Right lobe of liver (tissue), 6 donors: ENCODE measurements around the gene TENM3. TPM values are rescaled to one million over a fixed set of nuclear protein-coding genes. Genes with fewer than 3 reads are reported as not detected.

Experiments
- ATAC-seq, 4 donors: fragments of 200-7000 bp; cut with Tn5 transposase; one replicate each; pipeline ENCODE4 v1.9.1; 2020; ENCODE audit warnings: mild to moderate bottlenecking in 4 of 4, moderate library complexity in 4 of 4
- DNase-seq, 3 donors: peaks; one replicate each; pipeline ENCODE4 v3.0.0-alpha.2; 2020
- H3K27ac ChIP-seq, 3 donors: fragments of 200-600 bp; one replicate each; pipeline ENCODE4 v1.8.0; 2022
- H3K27me3 ChIP-seq, 2 donors: fragments of 200-600 bp; one replicate each; pipeline ENCODE4 v1.8.0; 2022
- H3K36me3 ChIP-seq, 4 donors: fragments of 200-600 bp; sonication (generic) in 1 of 4; one replicate each; pipeline versions ENCODE4 v1.5.1 to v1.8.0; 2017 to 2022; ENCODE audit warnings: control low read depth in 1 of 4
- H3K4me1 ChIP-seq, 4 donors: fragments of 200-600 bp; sonication (generic) in 1 of 4; one replicate each; pipeline versions ENCODE4 v1.5.1 to v1.8.0; 2017 to 2022; ENCODE audit warnings: control low read depth in 1 of 4
- H3K4me3 ChIP-seq, 3 donors: fragments of 200-600 bp; one replicate each; pipeline ENCODE4 v1.8.0; 2022
- H3K9me3 ChIP-seq, 4 donors: fragments of 200-600 bp; sonication (generic) in 1 of 4; one replicate each; pipeline versions ENCODE4 v1.5.1 to v1.8.0; 2017 to 2022; ENCODE audit warnings: control low read depth in 1 of 4
- POLR2A ChIP-seq: fragments of 450-650 bp; IDR thresholded peaks from one replicate; pipeline ENCODE4 v1.6.1; 2017; ENCODE audit warnings: antibody characterized with exemption, mild to moderate bottlenecking
- WGBS: methylation state at CpG from one replicate; pipeline ENCODE4 v1.1.6; 2018; ENCODE audit warnings: low coverage, low lambda C conversion rate; ENCODE audit not compliant: insufficient coverage; ENCODE audit errors: missing lambda C conversion rate; 5-methylcytosine and 5-hydroxymethylcytosine counted together
- intact Hi-C, 2 donors: fragments of 100-400 bp; cut with DNase I; formaldehyde crosslinking; loops; one replicate each; pipeline versions ENCODE4 v1.11.2 to v1.14.1; 2022
- total RNA-seq, 6 experiments: library from RNA; depleted of rRNA in 2 of 6; stranded (reverse); fragments of >200 nt in 2 of 6; fragmentation: NEBNext Ultra II Directional in 3 of 6; extraction: Animal tissue kit (Norgen Biotek cat#: 25700) in 3 of 6; gene quantifications; one replicate each; pipeline versions ENCODE4 v1.1.0 to v1.2.4, GENCODE V29; 2016 to 2023
- TF ChIP-seq, protein P1 (sequence below), 4 donors: fragments of 200-600 bp in 3 of 4; fragments of 450-650 bp in 1 of 4; IDR thresholded peaks; one replicate each; pipeline versions ENCODE4 v1.5.1 to v1.8.0; 2016 to 2022; ENCODE audit warnings: antibody characterized with exemption in 4 of 4, mild to moderate bottlenecking in 2 of 4
- donor health status: DM: no; HTN: yes; CAD: no.
- donor health status: DM: no; HTN: no; CAD: no.
- donor health status: DM: no; HTN: no; CAD: no.
- donor health status: DM: no; HTN: yes; CAD: no.
- donor health status: DM: no; HTN: yes; CAD: no.

TENM3 gene
- total RNA-seq, 6 experiments from 2014 or later: 0.06 to 3.0 (median 1.1) TPM

DNA sequence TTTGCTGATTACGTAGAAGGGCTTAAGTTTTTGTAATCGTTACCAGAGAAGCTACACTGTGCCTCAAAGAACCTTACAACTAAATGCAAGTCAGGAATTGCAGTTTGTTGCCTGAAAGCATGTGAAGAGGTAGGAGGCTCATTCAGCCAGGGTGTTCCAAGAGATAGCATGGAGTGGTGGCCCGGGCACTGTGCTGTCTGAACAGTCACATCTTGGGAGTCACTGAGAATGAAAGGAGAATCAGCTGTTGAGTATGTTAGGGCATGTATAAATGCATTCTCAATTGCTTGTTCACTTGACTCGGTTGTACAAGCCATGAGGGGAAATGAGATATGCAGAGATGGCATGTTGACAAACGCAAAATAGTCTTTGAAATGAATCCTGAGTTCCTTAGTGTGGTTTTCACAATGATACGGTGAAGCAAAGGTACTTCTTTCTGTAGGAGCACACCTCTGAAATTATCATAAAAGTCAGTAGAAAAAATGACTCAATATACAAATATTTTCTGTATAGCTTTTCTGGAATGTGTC lies 513.0 kb downstream of the TENM3 start:
- DNase-seq (no peak), ATAC-seq (no peak)
- H3K27ac ChIP-seq: no peak overlapping the region
- 76% methylated on average over 6 of the region's 6 CpGs for WGBS
- H3K27me3 ChIP-seq: no peaks in the 10 kb centered on the region
- no peaks in the 10 kb centered on the region for H3K4me1 ChIP-seq
- no peaks in the 10 kb centered on the region for H3K9me3 ChIP-seq
- no peak overlapping the region for H3K4me3 ChIP-seq
- intact Hi-C loops: no loop called here
- TF ChIP-seq, protein P1, sequence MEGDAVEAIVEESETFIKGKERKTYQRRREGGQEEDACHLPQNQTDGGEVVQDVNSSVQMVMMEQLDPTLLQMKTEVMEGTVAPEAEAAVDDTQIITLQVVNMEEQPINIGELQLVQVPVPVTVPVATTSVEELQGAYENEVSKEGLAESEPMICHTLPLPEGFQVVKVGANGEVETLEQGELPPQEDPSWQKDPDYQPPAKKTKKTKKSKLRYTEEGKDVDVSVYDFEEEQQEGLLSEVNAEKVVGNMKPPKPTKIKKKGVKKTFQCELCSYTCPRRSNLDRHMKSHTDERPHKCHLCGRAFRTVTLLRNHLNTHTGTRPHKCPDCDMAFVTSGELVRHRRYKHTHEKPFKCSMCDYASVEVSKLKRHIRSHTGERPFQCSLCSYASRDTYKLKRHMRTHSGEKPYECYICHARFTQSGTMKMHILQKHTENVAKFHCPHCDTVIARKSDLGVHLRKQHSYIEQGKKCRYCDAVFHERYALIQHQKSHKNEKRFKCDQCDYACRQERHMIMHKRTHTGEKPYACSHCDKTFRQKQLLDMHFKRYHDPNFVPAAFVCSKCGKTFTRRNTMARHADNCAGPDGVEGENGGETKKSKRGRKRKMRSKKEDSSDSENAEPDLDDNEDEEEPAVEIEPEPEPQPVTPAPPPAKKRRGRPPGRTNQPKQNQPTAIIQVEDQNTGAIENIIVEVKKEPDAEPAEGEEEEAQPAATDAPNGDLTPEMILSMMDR (IDR thresholded peaks at IDR 0.05): no peak
- no peak for TF ChIP-seq POLR2A
- no peaks in the 10 kb centered on the region for H3K36me3 ChIP-seq

DNA sequence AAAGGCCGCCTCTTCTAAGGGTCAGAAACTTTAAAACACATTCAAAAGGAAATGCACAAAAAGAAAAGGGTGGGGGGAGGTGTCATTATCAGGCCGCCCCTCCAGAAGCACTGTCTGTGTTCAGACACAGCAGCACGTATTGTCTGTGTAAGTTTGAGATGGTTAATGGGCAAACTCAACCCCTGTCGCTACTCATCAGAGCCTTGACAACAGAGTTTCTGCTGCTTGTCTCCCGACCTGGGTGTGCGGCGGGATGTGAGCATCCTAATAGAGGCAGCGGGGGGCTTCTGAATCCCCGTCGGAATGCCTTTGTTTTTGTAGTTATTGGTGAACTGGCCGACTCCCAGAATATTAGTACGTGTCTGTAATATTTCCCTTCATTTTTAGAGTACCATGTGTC lies 515.1 kb downstream of the TENM3 start:
- Histone ChIP-seq H3K27ac (no peak overlapping the region), H3K4me1 (no peaks in the 10 kb centered on the region), H3K4me3 (no peak overlapping the region), H3K27me3 (no peaks in the 10 kb centered on the region), H3K9me3 (no peaks in the 10 kb centered on the region), H3K36me3 (no peaks in the 10 kb centered on the region)
- ATAC-seq (no peak), DNase-seq (no peak)
- intact Hi-C loops: no loop called here
- WGBS: 58% methylated on average over 11 of the region's 12 CpGs
- TF ChIP-seq, protein P1 (IDR thresholded peaks at IDR 0.05): no peak
- TF ChIP-seq POLR2A: no peak

DNA sequence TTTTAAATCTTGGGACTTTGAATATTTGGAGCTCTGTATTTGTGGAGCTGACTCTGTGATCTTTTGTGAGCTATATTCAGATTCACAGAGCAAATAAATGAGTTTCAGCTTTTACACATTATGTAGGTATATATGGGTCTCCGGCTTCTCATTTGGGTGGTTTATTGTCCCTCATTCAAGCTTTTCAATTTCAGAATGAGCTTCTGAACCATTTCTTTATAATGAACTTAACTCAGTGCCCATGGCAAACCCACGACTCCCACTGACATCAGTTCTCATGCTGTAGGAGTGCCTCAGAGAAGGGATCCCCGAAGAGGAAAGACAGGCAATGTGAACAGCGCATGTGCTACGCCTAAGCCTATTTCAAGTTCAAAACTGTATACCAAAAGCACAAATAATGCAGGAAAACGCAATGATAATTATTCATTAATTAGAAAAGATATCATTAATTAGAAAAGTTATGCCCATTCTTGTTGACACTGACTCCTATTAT lies 517.4 kb downstream of the TENM3 start:
- no peak for ATAC-seq
- no peaks in the 10 kb centered on the region for H3K36me3 ChIP-seq
- no peak overlapping the region for H3K4me3 ChIP-seq
- no peak for DNase-seq
- TF ChIP-seq, protein P1 (IDR thresholded peaks at IDR 0.05): no peak
- TF ChIP-seq POLR2A: no peak
- intact Hi-C loops: no loop called here
- no peaks in the 10 kb centered on the region for H3K4me1 ChIP-seq
- 68% methylated on average over 6 of the region's 6 CpGs for WGBS
- no peaks in the 10 kb centered on the region for H3K9me3 ChIP-seq
- no peak overlapping the region for H3K27ac ChIP-seq
- no peaks in the 10 kb centered on the region for H3K27me3 ChIP-seq

DNA sequence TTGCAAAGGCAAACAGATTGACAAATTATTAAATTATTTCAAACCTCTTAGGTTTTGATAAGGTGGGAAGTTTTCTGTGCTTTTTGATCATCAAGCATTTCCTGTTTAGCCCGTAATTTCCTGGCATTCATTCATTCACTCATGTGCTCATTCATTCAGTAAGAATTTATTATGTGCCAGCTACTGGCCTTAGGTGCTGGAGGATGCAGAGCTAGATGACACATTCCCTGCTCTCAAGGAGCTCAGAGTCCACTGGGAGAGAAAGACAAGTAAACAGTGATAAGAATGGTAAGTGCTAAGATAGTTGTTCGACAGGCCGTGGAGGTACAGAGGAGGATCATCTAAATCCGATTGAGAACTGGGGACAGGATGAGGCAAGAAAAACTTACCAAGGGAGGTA lies 520.9 kb downstream of the TENM3 start:
- no peaks in the 10 kb centered on the region for H3K4me1 ChIP-seq
- H3K36me3 ChIP-seq: no peaks in the 10 kb centered on the region
- 60% methylated on average over 4 of the region's 4 CpGs for WGBS
- intact Hi-C loops: no loop called here
- DNase-seq: no peak
- no peak overlapping the region for H3K27ac ChIP-seq
- no peak overlapping the region for H3K4me3 ChIP-seq
- no peak for ATAC-seq
- TF ChIP-seq, protein P1 (IDR thresholded peaks at IDR 0.05): no peak
- H3K9me3 ChIP-seq: no peaks in the 10 kb centered on the region
- H3K27me3 ChIP-seq: no peaks in the 10 kb centered on the region

DNA sequence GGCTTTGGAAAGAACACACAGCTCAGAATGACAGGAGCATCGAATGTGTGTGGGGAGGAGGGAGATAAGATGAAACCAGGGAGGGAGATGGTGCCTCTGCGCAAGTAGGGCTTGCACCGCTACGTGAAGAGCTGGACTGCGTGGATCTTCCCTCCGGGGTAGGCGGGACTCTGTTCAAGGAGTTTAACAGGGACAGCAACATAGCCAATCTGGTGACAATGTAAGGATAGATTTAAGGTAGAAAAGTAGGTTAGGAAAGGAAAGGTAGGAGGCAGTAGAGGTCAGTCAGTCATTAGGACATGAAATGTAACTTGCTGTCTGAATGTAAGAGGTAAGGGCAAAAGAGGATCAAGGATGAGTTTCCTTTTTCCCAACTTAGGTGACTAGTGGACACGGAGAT lies 521.4 kb downstream of the TENM3 start:
- Histone ChIP-seq H3K4me3 (no peak overlapping the region), H3K4me1 (no peaks in the 10 kb centered on the region), H3K27me3 (no peaks in the 10 kb centered on the region), H3K36me3 (no peaks in the 10 kb centered on the region), H3K27ac (no peak overlapping the region), H3K9me3 (no peaks in the 10 kb centered on the region)
- no peak for TF ChIP-seq POLR2A
- TF ChIP-seq, protein P1 (IDR thresholded peaks at IDR 0.05): no peak
- intact Hi-C loops: no loop called here
- ATAC-seq (no peak), DNase-seq (no peak)
- WGBS: 56% methylated on average over 8 of the region's 8 CpGs
